ENCODE data around the gene AURKAIP1.
"Not testable (repeated sequence)": the region's sequence is repeated elsewhere in the genome, so short reads cannot be mapped to it uniquely, and the experiment has no call there.

AURKAIP1 gene

GRCh38 chr1:1406101-1406820 is 31.3 kb upstream of the AURKAIP1 start:
- DNase-seq, result no peak

GRCh38 chr1:1403653-1404052 is 28.6 kb upstream of the AURKAIP1 start:
- no peak for DNase-seq

- DNase-seq, result not testable (repeated sequence)
Observed at GRCh38 chr1:1402901-1403392, 27.9 kb upstream of the AURKAIP1 start.

GRCh38 chr1:1402072-1402900 is 27.3 kb upstream of the AURKAIP1 start:
- DNase-seq, result no peak

GRCh38 chr1:1401457-1402010 is 26.5 kb upstream of the AURKAIP1 start:
- no peak for DNase-seq

GRCh38 chr1:1400576-1401456 is 25.8 kb upstream of the AURKAIP1 start:
- DNase-seq, result no peak

GRCh38 chr1:1399872-1400575 is 25.0 kb upstream of the AURKAIP1 start:
- no peak for DNase-seq

GRCh38 chr1:1399187-1399871 is 24.3 kb upstream of the AURKAIP1 start, which contains the start of gene CCNL2:
CCNL2 (minus strand) TSS chr1:1399335; CDS start chr1:1399306, 29 bp downstream.
- DNase-seq, result peak; percentile 98

GRCh38 chr1:1398677-1399186 is 23.7 kb upstream of the AURKAIP1 start:
- no peak for DNase-seq

- no peak for DNase-seq
Observed at GRCh38 chr1:1397839-1398523, 23.0 kb upstream of the AURKAIP1 start.

GRCh38 chr1:1395166-1395565 is 20.2 kb upstream of the AURKAIP1 start:
- no peak for DNase-seq

GRCh38 chr1:1394116-1394515 is 19.1 kb upstream of the AURKAIP1 start:
- DNase-seq, result no peak

GRCh38 chr1:1393428-1393827 is 18.4 kb upstream of the AURKAIP1 start:
- DNase-seq, result no peak

- DNase-seq, result no peak
Observed at GRCh38 chr1:1393014-1393413, 18.0 kb upstream of the AURKAIP1 start.

- DNase-seq, result no peak
Observed at GRCh38 chr1:1391225-1391624, 16.2 kb upstream of the AURKAIP1 start.

- DNase-seq, result no peak
Observed at GRCh38 chr1:1390675-1391074, 15.7 kb upstream of the AURKAIP1 start.

- no peak for DNase-seq
Observed at GRCh38 chr1:1388078-1388472, 13.1 kb upstream of the AURKAIP1 start.

- DNase-seq, result no peak
Observed at GRCh38 chr1:1387098-1388077, 12.4 kb upstream of the AURKAIP1 start.

- no peak for DNase-seq
Observed at GRCh38 chr1:1385931-1386330, 10.9 kb upstream of the AURKAIP1 start.

Data from NCI-H1105 (cell line).